Neutrophil (primary cell): Measurements from ENCODE around the gene GBP1.
"Not testable (repeated sequence)": the region's sequence is repeated elsewhere in the genome, so short reads cannot be mapped to it uniquely, and the experiment has no call there.

ENCODE experiments used
- H3K27ac ChIP-seq: fragments of 200-600 bp; sonication (generic); 2 replicates; pipeline ENCODE4 v1.5.1; 2016; ENCODE audit warnings: mild to moderate bottlenecking, moderate library complexity
- H3K27me3 ChIP-seq: fragments of 200-600 bp; sonication (generic); 2 replicates; pipeline ENCODE4 v1.6.0; 2016; ENCODE audit warnings: mild to moderate bottlenecking
- H3K36me3 ChIP-seq: fragments of 200-600 bp; sonication (generic); 2 replicates; pipeline ENCODE4 v1.5.1; 2017
- H3K4me1 ChIP-seq, 2 experiments: fragments of 200-600 bp in 1 of 2; sonication (generic) in 1 of 2; 1 replicate in 1 of 2; 2 replicates in 1 of 2; pipeline versions ENCODE4 v1.5.1 to v1.6.1; 2013 to 2016; ENCODE audit warnings: low read depth in 1 of 2, low read length in 1 of 2, mild to moderate bottlenecking in 1 of 2, moderate library complexity in 1 of 2; ENCODE audit not compliant: control insufficient read depth in 1 of 2, insufficient read depth in 1 of 2
- H3K4me3 ChIP-seq, 2 experiments: fragments of 200-600 bp in 1 of 2; sonication (generic) in 1 of 2; 1 replicate in 1 of 2; 2 replicates in 1 of 2; pipeline ENCODE4 v1.5.1; 2013 to 2016; ENCODE audit warnings: low read depth in 1 of 2, low read length in 1 of 2, mild to moderate bottlenecking in 1 of 2, moderate library complexity in 1 of 2
- H3K9me3 ChIP-seq: fragments of 200-600 bp; sonication (generic); 2 replicates; pipeline ENCODE4 v1.5.1; 2016
- TF ChIP-seq, protein P1 (sequence below): fragments of 200-600 bp; sonication (generic); IDR thresholded peaks from 2 replicates; pipeline ENCODE4 v1.5.1; 2016; ENCODE audit warnings: antibody characterized with exemption

GBP1 gene

DNA sequence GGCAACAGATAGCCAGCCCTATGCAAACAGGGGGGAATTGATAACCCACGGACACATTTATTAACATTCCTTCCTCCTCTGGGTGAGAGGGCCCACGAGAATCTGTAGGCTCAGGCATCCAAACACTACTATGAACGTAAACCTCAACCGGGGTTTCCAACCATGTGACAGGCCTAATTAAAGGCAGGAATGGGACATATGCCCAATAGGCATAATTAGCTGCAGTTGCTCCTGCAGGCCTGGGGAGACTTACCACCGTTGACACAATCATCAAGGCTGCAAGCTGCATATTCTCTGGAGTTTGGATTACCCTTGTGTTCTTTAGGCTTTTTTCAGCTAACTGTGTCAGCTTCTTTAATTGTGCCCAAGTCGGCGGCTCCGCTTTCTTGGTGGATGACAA, 22.2 kb upstream of the GBP1 start:
- Histone ChIP-seq H3K27ac (no peak overlapping the region), H3K36me3 (no peaks in the 10 kb centered on the region), H3K27me3 (no peaks in the 10 kb centered on the region), H3K4me3 (no peak overlapping the region), H3K4me1 (no peaks in the 10 kb centered on the region), H3K9me3 (no peaks in the 10 kb centered on the region)
- TF ChIP-seq, protein P1, sequence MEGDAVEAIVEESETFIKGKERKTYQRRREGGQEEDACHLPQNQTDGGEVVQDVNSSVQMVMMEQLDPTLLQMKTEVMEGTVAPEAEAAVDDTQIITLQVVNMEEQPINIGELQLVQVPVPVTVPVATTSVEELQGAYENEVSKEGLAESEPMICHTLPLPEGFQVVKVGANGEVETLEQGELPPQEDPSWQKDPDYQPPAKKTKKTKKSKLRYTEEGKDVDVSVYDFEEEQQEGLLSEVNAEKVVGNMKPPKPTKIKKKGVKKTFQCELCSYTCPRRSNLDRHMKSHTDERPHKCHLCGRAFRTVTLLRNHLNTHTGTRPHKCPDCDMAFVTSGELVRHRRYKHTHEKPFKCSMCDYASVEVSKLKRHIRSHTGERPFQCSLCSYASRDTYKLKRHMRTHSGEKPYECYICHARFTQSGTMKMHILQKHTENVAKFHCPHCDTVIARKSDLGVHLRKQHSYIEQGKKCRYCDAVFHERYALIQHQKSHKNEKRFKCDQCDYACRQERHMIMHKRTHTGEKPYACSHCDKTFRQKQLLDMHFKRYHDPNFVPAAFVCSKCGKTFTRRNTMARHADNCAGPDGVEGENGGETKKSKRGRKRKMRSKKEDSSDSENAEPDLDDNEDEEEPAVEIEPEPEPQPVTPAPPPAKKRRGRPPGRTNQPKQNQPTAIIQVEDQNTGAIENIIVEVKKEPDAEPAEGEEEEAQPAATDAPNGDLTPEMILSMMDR, result no peak

DNA sequence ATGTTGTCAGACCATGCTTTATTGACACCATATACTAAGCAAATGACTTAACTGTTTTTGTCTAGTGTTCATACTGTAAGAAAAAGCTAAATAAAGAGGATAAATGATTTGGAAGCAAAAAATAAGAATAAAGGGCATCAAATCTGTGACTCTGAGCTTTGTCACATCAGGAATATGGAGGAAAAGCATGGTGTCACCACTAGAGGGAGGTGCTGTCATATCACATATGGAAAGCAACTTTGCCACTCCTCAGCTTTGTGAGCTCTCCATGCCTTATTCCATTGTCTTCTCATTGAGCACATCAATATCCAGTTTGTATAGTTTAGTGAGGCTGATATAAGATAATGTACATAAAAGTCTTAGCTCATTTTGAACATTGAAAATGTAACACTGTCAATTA, 20.8 kb upstream of the GBP1 start:
- H3K4me3 ChIP-seq, result no peak overlapping the region
- no peaks in the 10 kb centered on the region for H3K9me3 ChIP-seq
- no peaks in the 10 kb centered on the region for H3K27me3 ChIP-seq
- TF ChIP-seq, protein P1, result peak; percentile 58
- no peaks in the 10 kb centered on the region for H3K4me1 ChIP-seq
- H3K27ac ChIP-seq, result no peak overlapping the region
- no peaks in the 10 kb centered on the region for H3K36me3 ChIP-seq

DNA sequence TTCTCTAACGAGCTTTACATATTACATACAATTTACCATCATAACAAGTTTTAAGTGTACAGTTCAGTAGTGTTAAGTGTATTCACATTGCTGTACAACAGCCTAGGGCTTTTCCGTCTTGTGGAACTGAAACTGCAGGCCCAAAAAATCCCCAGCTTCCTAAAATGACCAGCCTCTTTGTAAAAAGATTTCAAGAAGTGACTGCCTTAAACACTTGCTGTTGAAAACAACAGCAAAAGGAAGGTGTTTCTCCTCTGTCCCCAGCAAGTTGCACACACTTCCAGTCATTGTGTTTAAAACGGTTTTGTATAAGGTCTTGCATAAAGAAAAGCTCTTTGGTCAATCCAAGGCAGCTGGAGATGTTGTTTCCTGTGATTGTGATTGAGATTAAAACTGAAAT, 16.0 kb upstream of the GBP1 start:
- H3K36me3 ChIP-seq, result no peaks in the 10 kb centered on the region
- TF ChIP-seq, protein P1, result no peak
- H3K27ac ChIP-seq, result no peak overlapping the region
- H3K4me3 ChIP-seq, result no peak overlapping the region
- H3K27me3 ChIP-seq, result no peaks in the 10 kb centered on the region
- no peaks in the 10 kb centered on the region for H3K9me3 ChIP-seq
- H3K4me1 ChIP-seq, result no peaks in the 10 kb centered on the region

DNA sequence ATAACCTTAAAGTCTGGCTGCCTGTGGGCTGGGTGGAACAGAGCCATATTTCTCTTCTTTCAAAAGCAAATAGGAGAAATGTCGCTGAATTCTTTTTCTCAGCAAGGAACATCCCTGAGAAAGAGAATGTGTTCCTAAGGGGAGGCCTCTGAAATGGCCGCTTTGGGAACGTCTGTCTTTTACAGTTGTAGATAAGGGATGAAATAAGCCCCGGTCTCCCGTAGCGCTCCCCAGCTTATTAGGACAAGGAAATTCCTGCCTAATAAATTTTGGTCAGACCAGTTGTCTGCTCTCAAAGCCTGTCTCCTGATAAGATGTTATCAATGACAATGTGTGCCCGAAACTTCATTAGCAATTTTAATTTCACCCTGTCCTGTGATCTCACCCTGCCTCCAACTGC, 15.1 kb upstream of the GBP1 start:
- not testable (repeated sequence) for H3K9me3 ChIP-seq, H3K4me1 ChIP-seq, H3K36me3 ChIP-seq, H3K4me3 ChIP-seq, H3K27ac ChIP-seq, H3K27me3 ChIP-seq

DNA sequence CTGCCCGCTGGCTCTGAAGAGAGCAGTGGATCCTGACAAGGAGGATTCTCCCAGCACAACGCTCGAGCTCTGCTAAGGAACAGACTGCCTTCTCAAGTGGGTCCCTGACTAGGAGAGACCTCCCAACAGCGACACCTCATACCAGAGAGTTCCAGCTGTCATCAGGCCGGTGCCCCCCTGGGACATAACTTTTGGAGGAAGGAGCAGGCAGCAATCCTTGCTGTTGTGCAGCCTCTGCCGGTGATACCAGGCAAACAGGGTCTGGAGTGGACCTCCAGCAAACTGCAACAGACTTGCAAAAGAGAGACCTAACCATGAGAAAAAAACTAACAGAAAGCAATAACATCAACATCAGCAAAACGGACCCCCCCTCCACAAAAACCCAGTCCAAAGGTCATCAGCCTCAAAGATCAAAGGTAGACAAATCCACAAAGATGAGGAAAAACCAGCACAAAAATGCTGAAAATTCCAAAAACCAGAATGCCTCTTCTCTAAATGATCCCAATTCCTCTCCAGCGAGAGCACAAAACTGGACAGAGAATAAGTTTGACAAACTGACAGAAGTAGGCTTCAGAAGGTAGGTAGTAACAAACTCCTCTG, 7.6 kb upstream of the GBP1 start:
- H3K9me3 ChIP-seq, H3K36me3 ChIP-seq, H3K27me3 ChIP-seq, H3K4me3 ChIP-seq, H3K4me1 ChIP-seq, H3K27ac ChIP-seq: not testable (repeated sequence)

DNA sequence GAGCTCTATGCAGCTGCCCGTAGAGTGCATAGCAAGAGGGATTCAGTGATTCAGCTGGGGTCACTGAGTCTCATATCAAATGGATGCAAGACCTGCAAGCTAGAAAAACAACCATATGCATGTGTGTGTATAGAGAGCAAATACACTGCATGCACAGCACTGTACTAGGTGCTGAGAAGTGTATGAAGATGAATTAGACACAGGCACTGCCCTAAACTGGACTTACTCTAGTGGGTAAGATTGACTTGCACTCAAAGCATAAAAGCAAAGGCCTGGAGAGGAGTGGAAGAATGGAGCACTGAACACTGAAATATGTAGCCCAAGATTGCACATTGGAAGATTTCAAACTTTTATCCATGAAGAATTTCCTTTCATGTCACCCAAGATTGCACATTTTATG, 5.5 kb upstream of the GBP1 start:
- H3K9me3 ChIP-seq, result no peaks in the 10 kb centered on the region
- H3K36me3 ChIP-seq, result no peaks in the 10 kb centered on the region
- H3K27ac ChIP-seq, result peak overlapping the region; percentile 11
- H3K4me3 ChIP-seq, result peak overlapping the region in 1 of 2 experiments; percentile 51
- peaks cover 0 to 12% of the 10 kb centered on the region in 2 experiments for H3K4me1 ChIP-seq
- no peaks in the 10 kb centered on the region for H3K27me3 ChIP-seq
- TF ChIP-seq, protein P1, result no peak

DNA sequence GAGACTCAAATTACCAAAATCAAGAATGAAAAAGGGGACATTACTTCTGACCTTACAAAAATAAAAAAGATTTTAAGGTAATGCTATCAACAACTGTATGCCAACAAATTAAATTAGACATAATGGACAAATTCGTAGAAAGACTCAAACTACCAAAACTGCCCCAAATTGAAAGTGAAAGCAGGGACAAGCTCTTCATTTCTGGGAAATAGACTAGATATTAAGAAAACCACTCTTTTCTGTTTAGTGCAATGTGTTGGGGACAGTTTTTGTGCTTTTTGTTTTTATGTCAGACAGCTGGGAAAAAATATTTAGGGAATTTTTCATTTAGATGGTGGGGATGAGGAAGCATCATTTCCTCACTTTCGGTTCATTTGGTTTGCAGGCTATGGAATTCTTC, 4.9 kb upstream of the GBP1 start:
- Histone ChIP-seq H3K27ac (peak overlapping the region; percentile 11), H3K27me3 (no peaks in the 10 kb centered on the region), H3K4me3 (peak overlapping the region in 1 of 2 experiments; percentile 51), H3K9me3 (no peaks in the 10 kb centered on the region), H3K36me3 (no peaks in the 10 kb centered on the region), H3K4me1 (peaks cover 0 to 18% of the 10 kb centered on the region in 2 experiments)
- TF ChIP-seq, protein P1, result no peak
